Dermis blood vessel endothelial cell (primary cell): ENCODE data around the gene GPC6. TPM values are rescaled to one million over a fixed set of nuclear protein-coding genes. Genes with fewer than 3 reads are reported as not detected.

Experiments
- DNase-seq: peaks from one replicate; pipeline ENCODE4 v3.0.0; 2010
- total RNA-seq: library from RNA; depleted of rRNA; stranded (reverse); fragments of >200 nt; gene quantifications from 2 replicates; pipeline ENCODE4 v1.2.3, GENCODE V29; 2014

The GPC6 gene
- total RNA-seq, 1 donor from 2014 or later: 0.17 TPM

- no peak for DNase-seq
Measured at GRCh38 chr13:94444826-94445225, 1218.2 kb downstream of the GPC6 start.

- DNase-seq: no peak
Measured at GRCh38 chr13:94454334-94454733, 1227.7 kb downstream of the GPC6 start.

GRCh38 chr13:94454906-94455305 is 1228.3 kb downstream of the GPC6 start:
- DNase-seq: no peak

- DNase-seq: no peak
Measured at GRCh38 chr13:94455414-94455813, 1228.8 kb downstream of the GPC6 start.
